ENCODE data around the gene WASHC1. TPM values are rescaled to one million over a fixed set of nuclear protein-coding genes. Genes with fewer than 3 reads are reported as not detected.

WASHC1 gene
- 1 to 10 TPM; 3.4 to 3.7 TPM for total RNA-seq

GRCh38 chr9:29356-29755 is at the start of gene WASHC1:
Gene WASHC1 (minus strand): TSS chr9:29456. CDS start chr9:24999, 4,457 bp downstream.

Other genes with a start within 250 kb of the WASHC1 start
- gene FOXD4, start 89.0 kb upstream of the WASHC1 start, total RNA-seq = under 1 TPM in 1 of 2 donors, not detected in 1; under 0.01 TPM
- gene ZNG1A, start 149.6 kb upstream of the WASHC1 start, total RNA-seq = 10 to 100 TPM; 18.2 to 21.6 TPM
- 10 to 100 TPM in 1 of 2 donors, 1 to 10 TPM in 1; 5.9 to 13.3 TPM for gene DOCK8, start 185.4 kb upstream of the WASHC1 start, total RNA-seq